Gastroesophageal sphincter (tissue), 3 donors: ENCODE data around the gene C12orf56.

Source experiments
- CTCF ChIP-seq, 4 experiments: fragments of 200-600 bp in 2 of 4; fragments of 450-650 bp in 2 of 4; sonication (generic) in 1 of 4; IDR thresholded peaks; one replicate each; pipeline ENCODE4 v1.5.1; 2017 to 2019; ENCODE audit warnings: antibody characterized with exemption in 4 of 4, mild to moderate bottlenecking in 2 of 4, moderate library complexity in 2 of 4
- EP300 ChIP-seq: sonication (generic); formaldehyde crosslinking; IDR thresholded peaks from one replicate; pipeline ENCODE4 v1.6.1; 2017; ENCODE audit warnings: antibody characterized with exemption, mild to moderate bottlenecking
- POLR2A ChIP-seq, 2 donors: fragments of 450-650 bp; IDR thresholded peaks; one replicate each; pipeline ENCODE4 v1.6.1; 2017; ENCODE audit warnings: antibody characterized with exemption in 2 of 2, mild to moderate bottlenecking in 2 of 2, moderate library complexity in 1 of 2
- POLR2AphosphoS5 ChIP-seq: sonication (generic); formaldehyde crosslinking; IDR thresholded peaks from one replicate; pipeline ENCODE4 v1.6.1; 2017; ENCODE audit warnings: antibody characterized with exemption

DNA sequence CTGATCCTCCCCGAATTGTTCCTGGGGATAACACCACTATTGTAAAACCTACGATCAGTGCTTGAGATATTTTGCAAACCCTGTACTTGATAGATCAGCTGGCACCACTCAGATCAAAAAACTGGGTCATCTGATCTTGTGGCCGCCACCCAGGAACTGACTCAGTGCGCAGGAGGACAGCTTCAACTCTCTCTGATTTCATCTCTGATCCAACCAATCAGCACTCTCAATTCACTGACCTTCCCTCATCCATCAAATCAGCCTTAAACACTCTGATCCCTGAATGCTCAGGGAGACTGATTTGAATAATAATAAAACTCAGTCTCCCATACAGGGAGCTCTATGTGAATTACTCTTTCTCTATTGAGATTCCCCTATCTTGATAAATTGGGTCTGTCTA lies 9.5 kb upstream of the C12orf56 start:
- TF ChIP-seq CTCF (IDR thresholded peaks at IDR 0.05) (no peak), EP300 (no peak), POLR2A (IDR thresholded peaks at IDR 0.05) (no peak), POLR2AphosphoS5 (no peak)
